Neuronal stem cell (in vitro differentiated cells): Measurements from ENCODE around the gene AK9.

Experiments
- DNase-seq: peaks from one replicate; pipeline ENCODE4 v3.0.0-alpha.2; 2013; ENCODE audit warnings: low spot score
- H2AFZ ChIP-seq: one replicate; pipeline ENCODE4 v1.6.1; 2013; ENCODE audit warnings: mild to moderate bottlenecking, low read length, inconsistent platforms
- H2AK5ac ChIP-seq: 2 replicates; pipeline ENCODE4 v1.6.1; 2013; ENCODE audit warnings: low read depth, mild to moderate bottlenecking, inconsistent platforms, low read length, moderate library complexity, mixed read lengths
- H2BK120ac ChIP-seq: 2 replicates; pipeline ENCODE4 v1.6.1; 2013; ENCODE audit warnings: low read depth, mild to moderate bottlenecking, inconsistent platforms, low read length, moderate library complexity, mixed read lengths
- H2BK12ac ChIP-seq: one replicate; pipeline ENCODE4 v1.6.1; 2013; ENCODE audit warnings: low read length, inconsistent platforms
- H2BK15ac ChIP-seq: 2 replicates; pipeline ENCODE4 v1.6.1; 2013; ENCODE audit warnings: mild to moderate bottlenecking, low read length, inconsistent platforms, mixed read lengths
- H2BK5ac ChIP-seq: one replicate; pipeline ENCODE4 v1.6.1; 2013; ENCODE audit warnings: inconsistent platforms, mild to moderate bottlenecking, low read length, moderate library complexity
- H3K14ac ChIP-seq: one replicate; pipeline ENCODE4 v1.6.1; 2013; ENCODE audit warnings: low read length, inconsistent platforms
- H3K18ac ChIP-seq: 2 replicates; pipeline ENCODE4 v1.6.1; 2013; ENCODE audit warnings: low read length, inconsistent platforms
- H3K23ac ChIP-seq: 2 replicates; pipeline ENCODE4 v1.6.1; 2013; ENCODE audit warnings: low read depth, mild to moderate bottlenecking, mixed read lengths, low read length, inconsistent platforms; ENCODE audit not compliant: poor library complexity
- H3K27ac ChIP-seq: replicated peaks from 3 replicates; pipeline ENCODE4 v1.5.1; 2013; ENCODE audit warnings: low read length, inconsistent platforms
- H3K27me3 ChIP-seq, 3 experiments: 2 replicates each; pipeline ENCODE4 v1.6.1; 2013; ENCODE audit warnings: low read length in 3 of 3, mild to moderate bottlenecking in 2 of 3, inconsistent platforms in 1 of 3, low read depth in 1 of 3, mixed read lengths in 1 of 3, moderate library complexity in 1 of 3; ENCODE audit not compliant: control insufficient read depth in 3 of 3, insufficient read depth in 3 of 3
- H3K36me3 ChIP-seq, 2 donors: replicated peaks in 1 of 2; 2 replicates each; pipeline ENCODE4 v1.6.1; 2013; ENCODE audit warnings: low read length in 2 of 2; ENCODE audit not compliant: control insufficient read depth in 2 of 2, insufficient read depth in 2 of 2
- H3K4ac ChIP-seq: 2 replicates; pipeline ENCODE4 v1.6.1; 2013; ENCODE audit warnings: inconsistent platforms, mild to moderate bottlenecking, low read length, moderate library complexity
- H3K4me1 ChIP-seq, 2 donors: 1 replicate in 1 of 2; 2 replicates in 1 of 2; pipeline ENCODE4 v1.6.1; 2013; ENCODE audit warnings: low read length in 2 of 2, low read depth in 1 of 2; ENCODE audit not compliant: control insufficient read depth in 2 of 2, insufficient read depth in 1 of 2
- H3K4me2 ChIP-seq: one replicate; pipeline ENCODE4 v1.6.1; 2013; ENCODE audit warnings: mild to moderate bottlenecking, low read length, inconsistent platforms; ENCODE audit not compliant: insufficient read depth, poor library complexity, severe bottlenecking
- H3K4me3 ChIP-seq, 2 donors: 2 replicates each; pipeline ENCODE4 v1.5.1; 2013; ENCODE audit warnings: low read length in 2 of 2, mild to moderate bottlenecking in 2 of 2, inconsistent platforms in 1 of 2, moderate library complexity in 1 of 2
- H3K79me1 ChIP-seq: one replicate; pipeline ENCODE4 v1.6.1; 2013; ENCODE audit warnings: low read depth, mild to moderate bottlenecking, inconsistent platforms, low read length, moderate library complexity
- H3K9ac ChIP-seq: one replicate; pipeline ENCODE4 v1.6.1; 2013; ENCODE audit warnings: mild to moderate bottlenecking, low read depth, low read length, inconsistent platforms; ENCODE audit not compliant: poor library complexity
- H3K9me3 ChIP-seq, 2 donors: replicated peaks in 1 of 2; 2 replicates each; pipeline versions ENCODE3 to v1.6.1; 2013; ENCODE audit warnings: low read length in 2 of 2, mild to moderate bottlenecking in 2 of 2, inconsistent platforms in 1 of 2, low read depth in 1 of 2, mixed read lengths in 1 of 2, moderate library complexity in 1 of 2; ENCODE audit not compliant: control insufficient read depth in 2 of 2, insufficient read depth in 1 of 2
- H4K8ac ChIP-seq: one replicate; pipeline ENCODE4 v1.6.1; 2013; ENCODE audit warnings: low read depth, mild to moderate bottlenecking, inconsistent platforms, low read length, moderate library complexity
- H4K91ac ChIP-seq: one replicate; pipeline ENCODE4 v1.6.1; 2013; ENCODE audit warnings: low read length, low read depth, mild to moderate bottlenecking, inconsistent platforms; ENCODE audit not compliant: poor library complexity
- WGBS, 2 donors: extraction: QIAGEN DNeasy Blood & Tissue Kit; methylation state at CpG; one replicate each; pipeline ENCODE4 v1.1.7; 2013; ENCODE audit warnings: missing lambda C conversion rate in 2 of 2, mixed read lengths in 1 of 2; ENCODE audit not compliant: insufficient read length in 2 of 2, insufficient replicate concordance in 1 of 2; ENCODE audit errors: extremely low coverage in 2 of 2; 5-methylcytosine and 5-hydroxymethylcytosine counted together

AK9 gene

DNA sequence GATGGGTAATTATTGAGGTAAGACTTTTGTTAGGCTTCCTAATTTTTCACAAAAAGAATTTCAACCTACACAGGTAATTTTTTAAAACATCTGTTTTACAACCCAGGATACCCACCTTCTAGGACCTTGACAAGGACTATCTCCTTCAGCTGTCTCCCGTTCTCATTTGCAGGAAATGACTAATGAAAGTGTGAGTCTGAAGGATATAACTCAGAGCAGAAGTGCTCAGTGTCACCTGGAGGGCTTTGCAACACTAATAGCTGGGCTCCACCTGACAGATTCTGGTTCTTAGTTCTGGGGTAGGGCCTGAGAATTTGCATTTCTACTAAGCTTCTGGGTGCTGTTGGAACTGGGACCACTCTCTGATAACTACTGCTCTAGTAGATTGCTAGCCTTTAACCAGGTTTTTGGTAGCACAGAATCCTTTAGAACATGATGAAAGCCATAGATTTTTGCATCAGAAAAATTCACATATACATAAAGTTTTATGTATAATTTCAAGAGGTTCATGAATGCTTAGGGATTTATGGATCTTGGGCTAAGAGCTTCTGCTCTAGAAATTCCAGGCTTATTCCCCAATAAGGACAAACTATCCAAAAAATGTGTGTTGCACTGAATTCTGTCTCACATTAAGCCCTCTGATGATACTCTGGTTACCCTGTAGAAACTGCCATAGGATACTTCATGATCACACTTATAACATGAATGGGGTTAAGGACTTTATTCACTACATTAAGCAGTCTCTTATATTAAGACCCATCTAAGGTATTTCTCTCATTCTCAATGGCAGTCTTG, 30.3 kb downstream of the AK9 start:
- Histone ChIP-seq H3K4me1 (no peaks in the 10 kb centered on the region), H3K4me2 (no peak overlapping the region), H2BK15ac (no peak overlapping the region), H3K4me3 (no peak overlapping the region), H3K27ac (no peak overlapping the region), H4K91ac (no peak overlapping the region), H4K8ac (no peak overlapping the region), H3K18ac (no peak overlapping the region), H2BK5ac (no peak overlapping the region), H3K79me1 (no peaks in the 10 kb centered on the region), H3K9ac (no peak overlapping the region), H2AK5ac (no peak overlapping the region), H2AFZ (no peak overlapping the region), H2BK120ac (no peak overlapping the region), H3K23ac (no peak overlapping the region), H3K14ac (no peak overlapping the region), H3K4ac (no peak overlapping the region), H3K9me3 (no peaks in the 10 kb centered on the region), H2BK12ac (no peak overlapping the region), H3K36me3 (no peaks in the 10 kb centered on the region), H3K27me3 (no peaks in the 10 kb centered on the region)
- no peak for DNase-seq
- WGBS, 2 donors: no CpG with 5 or more reads among the region's 1 CpG

DNA sequence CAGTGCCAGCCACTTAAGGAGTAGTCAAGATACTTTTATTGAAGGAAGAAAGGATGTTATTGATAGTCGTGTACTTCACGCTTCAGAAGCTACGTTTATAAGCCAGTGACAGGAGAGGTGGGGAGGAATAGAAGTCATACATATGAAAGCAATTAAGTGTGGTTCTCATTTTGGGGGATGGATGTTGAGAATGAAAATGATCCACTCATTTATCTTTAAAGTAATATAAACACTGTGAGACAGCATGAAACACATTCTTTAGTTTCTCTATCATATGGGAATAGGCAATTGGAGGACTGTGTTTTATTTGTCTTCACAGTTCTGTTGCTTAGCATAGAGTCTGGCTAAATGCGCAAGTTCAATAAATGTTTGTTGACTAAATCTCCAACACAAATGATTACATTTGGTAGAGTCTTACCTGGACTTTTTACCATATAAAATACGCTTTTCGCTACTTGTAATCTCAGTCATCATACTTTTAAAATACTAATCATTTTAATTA, 35.2 kb downstream of the AK9 start:
- H3K4me1 ChIP-seq: no peaks in the 10 kb centered on the region
- H3K9ac ChIP-seq: no peak overlapping the region
- WGBS, 2 donors: 100% methylated on average over 1 of the region's 6 CpGs; no CpG with 5 or more reads in 1 of the 2 donors
- no peak overlapping the region for H3K23ac ChIP-seq
- no peak overlapping the region for H3K4me3 ChIP-seq
- H2AFZ ChIP-seq: no peak overlapping the region
- no peak overlapping the region for H4K8ac ChIP-seq
- H2BK12ac ChIP-seq: no peak overlapping the region
- no peak overlapping the region for H2BK15ac ChIP-seq
- no peak overlapping the region for H3K14ac ChIP-seq
- no peak overlapping the region for H4K91ac ChIP-seq
- H3K9me3 ChIP-seq: no peaks in the 10 kb centered on the region
- no peaks in the 10 kb centered on the region for H3K36me3 ChIP-seq
- no peaks in the 10 kb centered on the region for H3K79me1 ChIP-seq
- H2AK5ac ChIP-seq: no peak overlapping the region
- H3K4ac ChIP-seq: no peak overlapping the region
- no peak for DNase-seq
- H2BK5ac ChIP-seq: no peak overlapping the region
- H3K18ac ChIP-seq: no peak overlapping the region
- no peaks in the 10 kb centered on the region for H3K27me3 ChIP-seq
- H2BK120ac ChIP-seq: no peak overlapping the region
- no peak overlapping the region for H3K4me2 ChIP-seq
- H3K27ac ChIP-seq: no peak overlapping the region

DNA sequence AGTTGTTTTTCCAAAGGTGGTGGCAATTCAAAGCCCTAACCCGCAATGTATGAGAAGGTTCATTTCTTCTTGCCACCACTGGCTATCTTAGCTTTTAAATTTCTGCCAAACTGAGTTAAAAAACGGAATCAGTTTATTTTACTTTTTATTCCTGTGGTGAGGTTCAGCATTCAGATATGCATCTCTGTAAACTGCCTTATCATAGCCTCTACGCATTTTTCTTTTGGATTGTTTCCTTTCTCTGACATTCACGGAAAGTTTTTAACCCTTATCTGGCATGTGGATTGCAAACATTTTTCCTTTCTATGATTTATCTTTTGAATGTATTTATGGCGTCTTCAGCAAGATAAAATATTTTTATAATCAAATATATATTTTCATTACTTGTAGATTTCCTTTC, 37.7 kb downstream of the AK9 start:
- Histone ChIP-seq H2BK5ac (no peak overlapping the region), H3K14ac (no peak overlapping the region), H3K27ac (no peak overlapping the region), H2AFZ (no peak overlapping the region), H3K18ac (no peak overlapping the region), H3K9ac (no peak overlapping the region), H3K9me3 (no peaks in the 10 kb centered on the region), H3K4me1 (no peaks in the 10 kb centered on the region), H2BK15ac (no peak overlapping the region), H3K36me3 (no peaks in the 10 kb centered on the region), H2AK5ac (no peak overlapping the region), H3K4ac (no peak overlapping the region), H3K27me3 (no peaks in the 10 kb centered on the region), H4K91ac (no peak overlapping the region), H3K23ac (no peak overlapping the region), H2BK12ac (no peak overlapping the region), H4K8ac (no peak overlapping the region), H3K79me1 (no peaks in the 10 kb centered on the region), H3K4me3 (no peak overlapping the region), H2BK120ac (no peak overlapping the region), H3K4me2 (no peak overlapping the region)
- no CpG with 5 or more reads among the region's 5 CpGs for WGBS, 2 donors
- DNase-seq: no peak

DNA sequence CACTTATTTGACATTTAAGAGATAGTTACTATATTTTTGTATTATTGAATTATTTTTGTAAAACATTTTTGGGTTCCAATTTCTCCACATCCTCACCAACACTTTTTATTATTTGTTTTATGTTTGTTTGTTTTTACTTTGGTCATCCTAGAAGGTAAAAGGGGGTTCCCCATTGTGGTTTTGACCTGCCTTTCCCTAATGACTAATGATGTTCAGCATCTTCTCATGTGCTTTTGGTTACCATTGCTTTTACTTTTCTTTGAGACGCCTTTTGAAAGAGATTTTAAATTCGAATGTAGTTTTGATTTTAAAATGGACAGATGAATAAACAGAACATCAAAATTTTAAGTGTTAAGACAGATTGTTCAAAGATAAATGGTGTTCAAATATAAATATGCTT, 46.9 kb downstream of the AK9 start:
- H2BK15ac ChIP-seq: no peak overlapping the region
- peaks cover 2% of the 10 kb centered on the region for H3K79me1 ChIP-seq
- H3K4me3 ChIP-seq: no peak overlapping the region

More for the DNA sequence above, 46.9 kb downstream of the AK9 start:
- Histone ChIP-seq H3K23ac (no peak overlapping the region), H3K4ac (no peak overlapping the region), H3K27ac (no peak overlapping the region), H3K4me2 (no peak overlapping the region), H3K14ac (no peak overlapping the region), H2BK12ac (no peak overlapping the region), H2BK120ac (no peak overlapping the region), H3K27me3 (no peaks in the 10 kb centered on the region), H3K9ac (no peak overlapping the region), H4K8ac (no peak overlapping the region), H2BK5ac (no peak overlapping the region), H2AFZ (no peak overlapping the region), H2AK5ac (no peak overlapping the region), H3K9me3 (no peaks in the 10 kb centered on the region), H3K36me3 (no peaks in the 10 kb centered on the region), H3K18ac (no peak overlapping the region), H3K4me1 (no peaks in the 10 kb centered on the region), H4K91ac (no peak overlapping the region)
- DNase-seq: no peak
- WGBS, 2 donors: no CpG with 5 or more reads among the region's 2 CpGs
